Activated CD4-positive, CD25-positive, alpha-beta regulatory T cell (primary cell): Measurements from ENCODE around the gene TEX52.
"Not testable (repeated sequence)": the region's sequence is repeated elsewhere in the genome, so short reads cannot be mapped to it uniquely, and the experiment has no call there.

ENCODE experiments used
- DNase-seq, 4 experiments: peaks; one replicate each; lab custom pipeline; 2025; lab: John Stamatoyannopoulos, UW

The TEX52 gene

GRCh38 chr12:2864198-2864597 is 7.4 kb upstream of the TEX52 start:
- no peak for DNase-seq

- DNase-seq, result not testable (repeated sequence)
These were observed 6.6 kb upstream of the TEX52 start for GRCh38 chr12:2863402-2863801.

- DNase-seq, result no peak
These were observed 6.0 kb upstream of the TEX52 start for GRCh38 chr12:2862876-2863275.

DNA sequence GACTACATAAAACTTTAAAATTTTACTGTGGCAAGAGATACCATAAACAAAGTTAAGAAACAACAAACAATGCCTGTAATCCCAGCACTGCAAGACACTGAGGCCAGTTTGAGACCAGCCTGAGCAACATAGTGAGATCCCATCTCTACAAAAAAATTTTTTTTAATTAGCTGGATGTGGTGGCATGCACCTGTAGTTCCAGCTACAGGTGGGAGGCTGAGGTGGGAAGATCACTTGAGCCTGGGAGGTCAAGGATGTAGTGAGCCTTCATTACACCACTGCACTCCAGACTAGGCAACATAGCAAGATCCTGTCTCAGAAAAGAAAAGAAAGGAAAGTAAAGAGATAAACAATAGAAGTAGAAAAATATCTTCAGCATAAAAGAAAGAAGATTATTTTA is 3.3 kb upstream of the TEX52 start:
- no peak for DNase-seq

- DNase-seq, result no peak
These were observed 2.1 kb upstream of the TEX52 start for GRCh38 chr12:2858944-2859421.

DNA sequence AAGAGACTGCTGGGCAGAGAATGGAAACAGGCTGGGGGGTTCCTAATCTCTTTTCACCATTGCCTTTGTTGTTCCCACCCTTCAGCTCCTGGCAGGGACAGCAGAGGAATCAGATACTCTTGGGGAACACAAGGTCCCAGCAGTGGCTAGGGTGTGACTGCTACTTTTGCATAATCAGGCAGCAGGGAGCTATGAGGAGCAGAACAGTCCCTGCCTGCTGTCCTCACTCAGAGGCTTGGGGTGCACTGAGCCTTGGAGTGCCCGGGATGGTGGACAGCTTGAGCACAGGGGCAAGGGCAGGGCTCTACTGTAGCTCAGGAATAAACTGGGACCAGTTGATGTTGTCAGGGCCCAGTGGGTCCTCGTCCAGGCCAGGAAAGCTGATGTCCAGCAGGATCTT is 1.5 kb upstream of the TEX52 start:
- no peak for DNase-seq

GRCh38 chr12:2857576-2857975 is 737 bp upstream of the TEX52 start:
- no peak for DNase-seq

- DNase-seq, result no peak
These were observed 788 bp downstream of the TEX52 start for GRCh38 chr12:2856051-2856450.

DNA sequence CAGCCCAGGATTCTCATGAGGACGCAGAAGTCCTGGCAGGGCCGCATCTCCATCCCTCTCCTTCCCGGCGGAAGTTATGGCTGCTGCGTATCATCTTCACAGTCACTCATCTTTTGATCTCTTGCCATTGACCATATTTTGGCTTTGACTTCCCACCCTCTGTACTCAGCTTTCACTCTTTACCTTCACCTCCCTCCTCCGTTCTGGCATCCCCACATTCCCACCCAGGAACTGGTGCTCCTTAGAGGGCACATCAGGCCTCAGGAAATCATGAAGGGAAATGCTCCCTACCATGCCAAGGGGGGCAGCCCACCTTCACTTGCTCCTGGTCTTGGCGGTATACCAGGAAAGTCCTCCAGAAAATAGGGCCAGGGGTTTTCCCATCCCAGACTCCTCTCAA is 1.3 kb downstream of the TEX52 start:
- no peak for DNase-seq

DNA sequence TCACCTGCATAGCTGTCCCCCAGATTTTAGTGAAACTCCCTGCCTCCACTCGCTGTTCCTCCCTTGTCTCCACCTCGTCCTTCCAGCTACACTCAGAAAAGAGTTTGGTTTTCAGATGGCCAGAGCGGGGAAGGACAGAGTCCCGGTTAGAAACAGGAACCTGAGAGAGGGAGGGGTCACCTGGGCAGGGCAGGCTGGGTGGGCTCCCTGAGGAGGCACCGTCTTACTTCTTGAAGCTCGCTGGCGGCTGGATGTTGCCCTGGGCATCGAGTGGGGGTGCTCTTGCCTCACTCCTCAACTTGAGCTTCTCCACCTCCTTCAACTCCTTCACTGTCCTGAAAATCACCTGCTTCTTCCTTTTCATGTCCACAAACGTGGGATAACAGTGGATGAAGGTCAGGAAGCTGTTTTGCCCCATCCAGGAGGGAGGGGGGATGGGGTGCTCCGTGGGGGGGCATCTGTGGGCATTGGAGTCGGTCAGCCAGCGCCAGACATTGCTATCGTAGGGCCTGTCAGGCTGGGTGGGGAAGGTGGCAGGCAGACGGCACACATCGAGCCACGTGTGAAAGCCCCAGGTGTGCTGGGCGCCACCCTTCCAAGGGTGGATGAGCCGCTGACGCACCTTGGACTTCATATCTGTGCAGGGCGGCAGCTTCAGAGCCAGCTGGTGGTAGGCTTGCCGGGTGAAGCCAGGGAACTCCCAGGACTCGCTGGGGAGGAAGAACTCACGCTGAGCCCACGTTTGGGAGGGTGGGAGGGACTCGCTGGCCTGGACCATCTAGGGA is 2.0 kb downstream of the TEX52 start:
- no peak for DNase-seq

- peak in 2 of 4 experiments; percentile 6 to 26 for DNase-seq
These were observed 3.2 kb downstream of the TEX52 start for GRCh38 chr12:2853626-2854025.

GRCh38 chr12:2851931-2852330 is 4.9 kb downstream of the TEX52 start:
- no peak for DNase-seq

DNA sequence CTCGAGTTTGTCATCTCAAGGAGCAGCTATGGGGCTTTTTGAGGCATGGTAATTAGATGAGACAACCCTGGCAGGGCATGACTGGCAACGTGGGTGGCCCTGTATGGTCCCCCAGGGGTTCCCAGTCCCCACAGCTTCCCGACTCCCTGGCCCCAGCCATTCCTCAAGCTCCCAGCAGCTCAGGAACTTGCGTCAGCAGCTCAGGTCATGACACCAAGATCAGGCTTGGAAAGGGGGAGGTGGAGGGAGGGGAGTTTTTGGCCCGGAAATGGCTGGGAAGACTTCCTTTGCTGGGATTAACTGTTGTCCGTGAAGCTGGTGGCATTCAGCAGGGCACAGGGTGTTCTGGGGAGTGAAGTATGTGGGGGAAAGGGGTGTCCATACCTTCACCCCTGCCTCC is 11.6 kb downstream of the TEX52 start:
- DNase-seq, result no peak

DNA sequence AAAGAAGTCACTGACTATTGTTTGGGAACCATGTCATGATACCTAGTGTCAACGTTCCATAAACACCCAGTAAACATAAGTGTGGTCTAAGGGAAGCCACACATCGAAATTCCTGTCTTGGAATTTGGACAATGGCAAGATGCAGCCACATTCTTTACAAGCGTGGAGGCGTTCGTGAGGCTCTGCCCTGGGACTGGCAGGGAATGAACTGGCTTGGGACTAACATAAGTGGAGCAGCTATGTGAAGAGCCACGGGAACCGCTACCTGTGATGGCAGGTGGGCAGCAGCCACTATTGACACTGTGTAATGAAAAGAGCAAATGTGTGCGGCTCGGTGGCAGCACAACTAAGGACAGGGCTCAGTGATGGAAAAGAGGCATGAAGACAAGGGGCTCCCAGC is 12.1 kb downstream of the TEX52 start:
- DNase-seq, result no peak

- no peak for DNase-seq
These were observed 13.9 kb downstream of the TEX52 start for GRCh38 chr12:2842948-2843347.

DNA sequence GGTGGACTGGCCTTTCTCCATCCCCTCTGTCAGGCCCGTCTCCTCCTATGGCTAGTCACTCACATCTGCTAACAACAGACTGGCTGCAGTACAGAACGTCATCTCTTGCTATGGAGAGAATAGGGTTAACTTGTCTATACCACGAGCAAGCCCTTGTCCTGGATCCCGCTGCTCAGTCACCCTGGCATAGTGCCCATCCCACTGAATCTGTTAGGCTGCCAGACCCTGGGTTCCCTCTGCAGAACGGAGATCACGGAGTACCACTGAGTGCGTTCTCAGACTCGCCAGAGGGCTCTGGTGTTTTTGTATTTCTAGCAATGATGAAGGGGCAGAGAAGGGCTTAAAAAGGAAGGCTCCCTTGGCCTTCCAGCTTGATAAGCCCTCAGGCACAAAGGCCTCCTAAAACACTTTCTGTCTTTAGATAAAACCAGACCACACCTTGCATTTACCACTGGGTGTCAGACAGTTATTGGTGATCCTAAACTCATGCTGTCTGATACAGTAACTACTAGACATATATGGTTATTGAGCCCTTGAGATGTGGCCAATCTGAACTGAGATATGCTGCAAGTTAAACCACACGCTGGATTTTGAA is 15.7 kb downstream of the TEX52 start:
- DNase-seq, result no peak

DNA sequence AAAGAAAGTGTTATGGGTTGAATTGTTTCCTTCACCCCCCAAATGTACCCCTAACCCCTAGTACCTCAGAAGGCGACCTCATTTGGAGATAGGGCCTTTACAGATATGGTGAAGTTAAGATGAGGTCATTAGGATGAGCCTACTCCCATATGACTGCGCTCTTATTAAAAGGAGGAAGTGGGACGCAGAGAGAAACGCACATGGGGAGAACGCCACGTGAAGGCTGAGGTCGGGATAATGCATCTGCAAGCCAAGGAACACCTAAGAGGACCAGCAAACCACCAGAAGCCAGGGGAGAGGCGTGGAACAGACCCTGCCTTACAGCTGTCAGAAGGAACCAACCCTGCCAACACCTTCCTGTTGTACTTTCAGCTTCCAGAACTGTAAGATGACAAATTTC is 20.3 kb downstream of the TEX52 start:
- no peak for DNase-seq

- DNase-seq, result no peak
These were observed 21.0 kb downstream of the TEX52 start for GRCh38 chr12:2835691-2836403.

DNA sequence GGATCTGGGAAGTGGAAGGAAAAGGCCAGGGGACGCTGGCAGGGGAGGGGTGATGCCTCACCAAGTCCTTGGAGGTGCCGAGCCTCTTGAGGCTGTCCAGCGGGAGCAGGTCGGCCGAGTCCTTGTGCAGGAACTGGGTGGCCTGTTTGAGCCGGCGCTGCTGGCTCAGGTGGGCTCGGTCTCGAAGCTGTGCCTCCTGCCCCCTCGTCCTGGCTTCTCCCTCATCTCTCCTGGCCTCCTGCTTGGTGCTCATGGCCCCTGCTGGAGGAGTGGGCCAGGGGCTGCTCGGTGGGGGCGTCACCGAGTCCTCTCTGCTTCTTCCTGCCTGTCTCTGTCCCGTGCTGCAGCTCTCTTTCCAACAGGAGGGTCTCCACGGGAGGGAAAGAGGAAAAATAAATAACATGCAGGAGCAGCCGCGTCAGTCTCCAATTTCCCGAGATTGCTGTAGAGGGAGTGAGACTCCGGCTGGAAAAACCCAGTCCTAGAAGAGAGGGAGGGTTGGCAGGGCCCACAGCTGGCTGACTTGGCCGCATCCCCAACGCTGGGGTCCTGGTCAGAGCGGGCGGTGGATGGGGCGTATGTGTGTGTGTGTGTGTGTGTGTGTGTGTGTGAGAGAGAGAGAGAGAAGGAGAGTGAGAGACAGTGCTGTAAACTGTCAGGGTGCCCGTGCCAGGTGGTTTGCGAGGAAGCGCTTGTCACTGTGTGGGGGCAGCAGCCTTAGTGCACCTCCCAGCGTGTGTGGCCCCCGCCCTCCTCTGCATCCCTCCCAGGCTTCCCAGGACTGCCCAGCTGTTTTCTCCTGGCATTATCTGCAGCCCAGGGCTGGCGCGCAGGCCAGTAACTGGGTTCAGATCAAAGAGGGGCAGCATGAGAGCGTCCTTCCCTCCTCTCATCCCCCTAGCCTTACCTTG is 22.0 kb downstream of the TEX52 start, which contains the start of gene NRIP2:
TSS of gene NRIP2 (minus strand) at position 455 of the 911 bp plus-strand sequence. CDS start at position 403, 52 bp downstream.
- no peak for DNase-seq

- DNase-seq, result no peak
These were observed 23.0 kb downstream of the TEX52 start for GRCh38 chr12:2833810-2834209.

- DNase-seq, result no peak
These were observed 23.5 kb downstream of the TEX52 start for GRCh38 chr12:2833327-2833726.
